Measurements from ENCODE around the gene CD81. TPM values are rescaled to one million over a fixed set of nuclear protein-coding genes. Genes with fewer than 3 reads are reported as not detected.

The CD81 gene
- total RNA-seq, 1 experiment from 2014 or later = 296 TPM

- Histone ChIP-seq H3K9me2 (ENCODE audit: insufficient read depth) (no peaks in the 10 kb centered on the region), H3K4me1 (ENCODE audit: control insufficient read depth in 1 of 2, insufficient read depth in 2 of 2, low read length in 2 of 2) (peaks cover 6 to 29% of the 10 kb centered on the region in 2 experiments), H2AFZ (ENCODE audit: low read depth, low read length, poor library complexity, severe bottlenecking) (no peak overlapping the region), H3K4me2 (ENCODE audit: low read length) (no peak overlapping the region), H3K27me3 (ENCODE audit: insufficient read depth, low read length) (no peaks in the 10 kb centered on the region), H3K79me2 (ENCODE audit: insufficient read depth, low read length) (peaks cover 62% of the 10 kb centered on the region), H3K27ac (ENCODE audit: low read depth, low read length) (no peak overlapping the region), H3K4me3 (replicated peaks in 1 of 2; ENCODE audit: low read depth in 1 of 2, low read length in 2 of 2) (no peak overlapping the region), H3K9me3 (ENCODE audit: control insufficient read depth in 1 of 2, insufficient read depth in 1 of 2, low read depth in 1 of 2, low read length in 2 of 2) (no peaks in the 10 kb centered on the region), H3K9ac (ENCODE audit: low read length) (no peak overlapping the region), H4K20me1 (ENCODE audit: insufficient read depth) (no peaks in the 10 kb centered on the region), H3K36me3 (ENCODE audit: control insufficient read depth in 1 of 2, insufficient read depth in 2 of 2, low read length in 2 of 2) (peaks cover 13 to 15% of the 10 kb centered on the region in 2 experiments; a peak in 3 of 4 replicates)
- CTCF ChIA-PET = no interaction called here
- DNase-seq (ENCODE audit: low read depth, low spot score) (no peak), ATAC-seq (no peak)
- BruUV-seq (replicated peaks) = no TSS peak
- POLR2A ChIA-PET = no interaction called here
- TF ChIP-seq SIN3A (IDR thresholded peaks at IDR 0.05; ENCODE audit: low read depth) = no peak
- TF ChIP-seq POLR2A (IDR thresholded peaks at IDR 0.05; ENCODE audit: borderline replicate concordance, extremely low read depth, insufficient read depth, insufficient read length) = no peak
- no peak for TF ChIP-seq CEBPB (IDR thresholded peaks at IDR 0.05; ENCODE audit: low read depth)
- intact Hi-C loops (cut with micrococcal nuclease) = no loop called here
- RAD21 ChIA-PET (ENCODE audit: low non-redundant PET in 1 of 2, low total read pairs in 2 of 2, uncharacterized antibody in 2 of 2, unreplicated experiment in 2 of 2) = no interaction called here
Observed at GRCh38 chr11:2393111-2393868, 16.2 kb downstream of the CD81 start.

GRCh38 chr11:2393941-2394817 lies 17.1 kb downstream of the CD81 start:
- Histone ChIP-seq H3K36me3 (ENCODE audit: control insufficient read depth in 1 of 2, insufficient read depth in 2 of 2, low read length in 2 of 2) (peaks cover 13 to 15% of the 10 kb centered on the region in 2 experiments; a peak in 3 of 4 replicates), H3K9ac (ENCODE audit: low read length) (no peak overlapping the region), H3K27ac (ENCODE audit: low read depth, low read length) (no peak overlapping the region), H4K20me1 (ENCODE audit: insufficient read depth) (no peaks in the 10 kb centered on the region), H3K9me2 (ENCODE audit: insufficient read depth) (no peaks in the 10 kb centered on the region), H3K9me3 (ENCODE audit: control insufficient read depth in 1 of 2, insufficient read depth in 1 of 2, low read depth in 1 of 2, low read length in 2 of 2) (no peaks in the 10 kb centered on the region), H3K4me1 (ENCODE audit: control insufficient read depth in 1 of 2, insufficient read depth in 2 of 2, low read length in 2 of 2) (peaks cover 13 to 29% of the 10 kb centered on the region in 2 experiments), H3K4me2 (ENCODE audit: low read length) (no peak overlapping the region), H3K79me2 (ENCODE audit: insufficient read depth, low read length) (peaks cover 53% of the 10 kb centered on the region), H3K27me3 (ENCODE audit: insufficient read depth, low read length) (no peaks in the 10 kb centered on the region), H3K4me3 (replicated peaks in 1 of 2; ENCODE audit: low read depth in 1 of 2, low read length in 2 of 2) (no peak overlapping the region), H2AFZ (ENCODE audit: low read depth, low read length, poor library complexity, severe bottlenecking) (no peak overlapping the region)
- RAD21 ChIA-PET (ENCODE audit: low non-redundant PET in 1 of 2, low total read pairs in 2 of 2, uncharacterized antibody in 2 of 2, unreplicated experiment in 2 of 2) = no interaction called here
- CTCF ChIA-PET = no interaction called here
- no peak for DNase-seq (ENCODE audit: low read depth, low spot score)
- intact Hi-C loops (cut with micrococcal nuclease) = no loop called here
- ATAC-seq = no peak
- no TSS peak for BruUV-seq (replicated peaks)
- TF ChIP-seq POLR2AphosphoS5 (IDR thresholded peaks at IDR 0.05; ENCODE audit: low read depth, low read length) (no peak), CTCF (IDR thresholded peaks at IDR 0.05 in 2 of 3, conservative IDR thresholded peaks at IDR 0.05 in 1 of 3; ENCODE audit: borderline replicate concordance in 1 of 3, insufficient read depth in 1 of 3, low read depth in 2 of 3, low read length in 2 of 3) (peak in 1 of 3 experiments; percentile 21; a peak in 1 of 6 replicates)
- POLR2A ChIA-PET = no interaction called here

All from HCT116 (cell line).